Gastrocnemius medialis (tissue), 4 donors: Measurements from ENCODE around the gene ERAS. TPM values are rescaled to one million over a fixed set of nuclear protein-coding genes. Genes with fewer than 3 reads are reported as not detected.

Source experiments
- ATAC-seq, 2 donors: fragments of 150-250 bp; one replicate each; pipeline ENCODE4 v1.9.1; 2016
- DNase-seq, 2 donors: peaks; one replicate each; pipeline ENCODE4 v3.0.0-alpha.2; 2019
- H3K27ac ChIP-seq, 4 donors: fragments of 200-600 bp; sonication (generic); 1 replicate in 1 of 4; 2 replicates in 3 of 4; pipeline ENCODE4 v1.5.1; 2016 to 2018; ENCODE audit warnings: mild to moderate bottlenecking in 2 of 4, moderate library complexity in 1 of 4
- H3K27me3 ChIP-seq, 3 donors: fragments of 200-600 bp; sonication (generic) in 2 of 3; 1 replicate in 1 of 3; 2 replicates in 2 of 3; pipeline versions ENCODE4 v1.5.1 to v1.6.0; 2016 to 2019; ENCODE audit warnings: mild to moderate bottlenecking in 1 of 3, moderate library complexity in 1 of 3
- H3K36me3 ChIP-seq, 2 donors: fragments of 200-600 bp; sonication (generic) in 1 of 2; one replicate each; pipeline ENCODE4 v1.5.1; 2017 to 2018
- H3K4me1 ChIP-seq, 2 donors: fragments of 200-600 bp; sonication (generic) in 1 of 2; one replicate each; pipeline ENCODE4 v1.5.1; 2016 to 2017; ENCODE audit warnings: mild to moderate bottlenecking in 2 of 2
- H3K4me3 ChIP-seq, 4 donors: fragments of 200-600 bp; sonication (generic) in 3 of 4; 1 replicate in 1 of 4; 2 replicates in 3 of 4; pipeline ENCODE4 v1.5.1; 2016 to 2019; ENCODE audit warnings: mild to moderate bottlenecking in 2 of 4
- H3K9me3 ChIP-seq, 3 donors: fragments of 200-600 bp; sonication (generic) in 2 of 3; 1 replicate in 1 of 3; 2 replicates in 2 of 3; pipeline ENCODE4 v1.5.1; 2016 to 2019
- POLR2A ChIP-seq, 2 donors: fragments of 450-650 bp; IDR thresholded peaks; one replicate each; pipeline ENCODE4 v1.6.1; 2017; ENCODE audit warnings: antibody characterized with exemption in 2 of 2, mild to moderate bottlenecking in 2 of 2, moderate library complexity in 2 of 2
- in situ Hi-C, 4 donors: fragments of 200-750 bp; cut with MboI; loops; one replicate each; pipeline versions ENCODE4 v1.15.0 to v1.8.0; 2017; ENCODE audit warnings: low sequenced_read_pairs in 4 of 4
- intact Hi-C: fragments of 100-400 bp; cut with DNase I; formaldehyde crosslinking; loops from one replicate; pipeline ENCODE4 v1.15.1; 2023; ENCODE audit warnings: low total_unique reads
- total RNA-seq, 4 donors: library from RNA; depleted of rRNA; stranded (reverse); fragments of >200 nt; gene quantifications; one replicate each; pipeline versions ENCODE4 v1.1.0 to v1.2.3, GENCODE V29; 2016
- TF ChIP-seq, protein P1 (sequence below), 5 experiments: fragments of 450-650 bp in 3 of 5; fragments of 200-600 bp in 2 of 5; sonication (generic) in 2 of 5; IDR thresholded peaks in 4 of 5; conservative IDR thresholded peaks in 1 of 5; 1 replicate in 4 of 5; 2 replicates in 1 of 5; pipeline ENCODE4 v1.5.1; 2016 to 2019; ENCODE audit warnings: antibody characterized with exemption in 5 of 5, mild to moderate bottlenecking in 3 of 5, moderate library complexity in 3 of 5

Gene ERAS
- total RNA-seq, 4 donors from 2014 or later = not detected

DNA sequence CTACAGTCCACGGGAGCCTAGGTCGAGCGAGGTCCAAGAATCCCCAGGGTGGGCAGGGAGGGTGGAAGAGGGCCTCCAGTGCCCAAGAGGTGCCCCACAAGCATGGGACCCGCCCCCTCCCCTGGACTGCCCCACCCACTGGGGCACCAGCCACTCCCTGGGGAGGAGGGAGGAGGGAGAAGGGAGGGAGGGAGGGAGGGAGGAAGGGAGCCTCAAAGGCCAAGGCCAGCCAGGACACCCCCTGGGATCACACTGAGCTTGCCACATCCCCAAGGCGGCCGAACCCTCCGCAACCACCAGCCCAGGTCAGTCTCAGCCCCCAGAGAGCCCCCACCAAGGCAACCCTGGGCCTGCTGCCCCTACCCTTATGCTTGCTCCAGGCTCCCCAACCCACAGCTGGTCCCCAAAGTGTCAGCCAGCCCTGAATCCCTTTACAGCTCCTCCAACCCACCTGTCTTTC, 39.9 kb upstream of the ERAS start, which contains the start of gene GATA1:
TSS of gene GATA1 (plus strand) at position 250 of the 460 bp plus-strand sequence. CDS start 4,520 bp downstream, outside the sequence.
- no peaks in the 10 kb centered on the region for H3K9me3 ChIP-seq
- ATAC-seq (no peak), DNase-seq (no peak)
- H3K4me1 ChIP-seq = no peaks in the 10 kb centered on the region
- no peak for TF ChIP-seq POLR2A (IDR thresholded peaks at IDR 0.05)
- TF ChIP-seq, protein P1, sequence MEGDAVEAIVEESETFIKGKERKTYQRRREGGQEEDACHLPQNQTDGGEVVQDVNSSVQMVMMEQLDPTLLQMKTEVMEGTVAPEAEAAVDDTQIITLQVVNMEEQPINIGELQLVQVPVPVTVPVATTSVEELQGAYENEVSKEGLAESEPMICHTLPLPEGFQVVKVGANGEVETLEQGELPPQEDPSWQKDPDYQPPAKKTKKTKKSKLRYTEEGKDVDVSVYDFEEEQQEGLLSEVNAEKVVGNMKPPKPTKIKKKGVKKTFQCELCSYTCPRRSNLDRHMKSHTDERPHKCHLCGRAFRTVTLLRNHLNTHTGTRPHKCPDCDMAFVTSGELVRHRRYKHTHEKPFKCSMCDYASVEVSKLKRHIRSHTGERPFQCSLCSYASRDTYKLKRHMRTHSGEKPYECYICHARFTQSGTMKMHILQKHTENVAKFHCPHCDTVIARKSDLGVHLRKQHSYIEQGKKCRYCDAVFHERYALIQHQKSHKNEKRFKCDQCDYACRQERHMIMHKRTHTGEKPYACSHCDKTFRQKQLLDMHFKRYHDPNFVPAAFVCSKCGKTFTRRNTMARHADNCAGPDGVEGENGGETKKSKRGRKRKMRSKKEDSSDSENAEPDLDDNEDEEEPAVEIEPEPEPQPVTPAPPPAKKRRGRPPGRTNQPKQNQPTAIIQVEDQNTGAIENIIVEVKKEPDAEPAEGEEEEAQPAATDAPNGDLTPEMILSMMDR (IDR thresholded peaks at IDR 0.05 in 4 of 5, conservative IDR thresholded peaks at IDR 0.05 in 1 of 5) = no peak
- H3K36me3 ChIP-seq = no peaks in the 10 kb centered on the region
- in situ Hi-C loops = no loop called here
- no peaks in the 10 kb centered on the region for H3K27me3 ChIP-seq
- H3K4me3 ChIP-seq = no peak within 1 kb of the TSS
- intact Hi-C loops = no loop called here
- H3K27ac ChIP-seq = no peak within 1 kb of the TSS

DNA sequence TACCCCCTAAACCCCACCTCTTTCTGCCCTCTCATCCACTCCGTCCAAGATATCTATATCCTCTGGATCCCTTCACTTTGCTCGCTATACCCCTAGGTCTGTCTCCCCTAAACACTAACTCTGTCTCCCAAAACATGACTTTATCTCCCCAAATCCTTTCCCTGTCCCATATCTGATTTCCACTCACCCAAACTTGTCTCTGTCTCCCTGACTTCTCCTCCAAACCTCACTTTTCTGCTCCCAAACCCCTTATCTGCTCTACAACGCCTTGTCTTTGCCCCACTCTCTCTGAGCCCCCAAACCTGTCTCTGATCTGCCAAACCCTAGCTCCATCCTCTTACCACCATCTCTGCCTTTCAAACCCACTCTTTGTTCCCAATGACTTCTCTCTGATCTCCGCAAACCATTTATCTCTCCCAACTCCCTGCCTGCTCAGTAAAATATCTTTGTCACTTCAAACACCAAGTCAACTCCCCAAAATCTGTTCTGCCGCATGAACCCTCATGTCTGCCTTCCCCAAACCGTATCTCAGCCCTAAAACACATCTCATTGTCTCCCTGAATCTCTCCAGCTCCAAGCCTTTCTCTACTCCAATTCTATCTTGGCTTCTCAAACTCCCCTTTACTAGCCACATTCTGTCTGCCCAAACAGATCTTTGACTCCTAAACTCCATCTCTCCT, 39.3 kb upstream of the ERAS start:
- Histone ChIP-seq H3K4me1 (no peaks in the 10 kb centered on the region), H3K27ac (no peak overlapping the region), H3K9me3 (no peaks in the 10 kb centered on the region), H3K27me3 (no peaks in the 10 kb centered on the region), H3K4me3 (no peak overlapping the region), H3K36me3 (no peaks in the 10 kb centered on the region)
- TF ChIP-seq POLR2A (IDR thresholded peaks at IDR 0.05) = no peak
- TF ChIP-seq, protein P1 (IDR thresholded peaks at IDR 0.05 in 4 of 5, conservative IDR thresholded peaks at IDR 0.05 in 1 of 5) = no peak
- intact Hi-C loops (no loop called here), in situ Hi-C loops (no loop called here)
- DNase-seq (no peak), ATAC-seq (no peak)

DNA sequence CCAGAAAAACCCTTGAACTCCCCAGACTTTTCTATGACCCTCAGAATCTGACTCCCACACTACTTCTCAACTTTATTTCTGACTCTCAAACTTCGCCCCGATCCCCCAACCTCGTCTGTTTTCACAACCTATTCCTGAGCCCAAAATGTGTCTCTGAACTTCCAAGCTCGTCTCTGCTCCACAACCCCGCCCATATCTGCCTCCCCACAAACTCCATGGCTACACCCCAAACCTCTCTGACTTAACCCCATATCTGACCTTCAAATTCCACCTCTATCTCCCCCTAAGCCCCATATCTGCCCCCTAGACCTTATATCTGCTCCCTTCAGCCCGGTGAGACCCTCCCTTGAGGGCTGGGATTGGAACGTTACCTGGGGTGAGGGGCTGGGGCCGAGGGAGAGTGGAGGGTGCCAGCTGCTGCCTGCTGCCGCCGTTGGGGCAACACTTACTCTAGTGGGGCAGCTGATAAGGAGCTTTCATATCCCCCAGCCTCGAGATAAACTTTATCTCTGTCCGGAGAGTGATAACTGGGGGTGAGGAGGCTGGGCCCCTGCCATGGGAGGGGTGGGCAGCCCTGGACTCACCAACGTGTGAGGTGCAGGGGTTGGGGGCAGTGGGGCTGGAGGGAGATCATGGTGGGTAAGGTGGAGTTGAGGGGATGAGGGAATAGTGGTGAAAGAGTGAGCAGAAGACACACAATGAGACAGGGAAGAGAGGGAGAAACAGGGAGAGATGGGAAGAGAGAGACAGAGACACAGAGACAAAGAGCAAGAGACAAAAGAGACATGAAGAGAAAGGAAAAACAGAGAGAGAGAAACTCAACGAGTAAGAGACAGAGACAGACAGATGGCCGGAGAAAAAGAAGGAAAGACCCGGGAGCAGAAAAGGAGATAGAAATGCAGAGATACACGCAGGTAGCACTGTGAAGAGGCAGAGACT, 38.5 kb upstream of the ERAS start:
- Histone ChIP-seq H3K4me3 (no peak overlapping the region), H3K4me1 (no peaks in the 10 kb centered on the region), H3K36me3 (no peaks in the 10 kb centered on the region), H3K27ac (no peak overlapping the region), H3K9me3 (no peaks in the 10 kb centered on the region), H3K27me3 (no peaks in the 10 kb centered on the region)
- TF ChIP-seq POLR2A (IDR thresholded peaks at IDR 0.05) = no peak
- TF ChIP-seq, protein P1 (IDR thresholded peaks at IDR 0.05 in 4 of 5, conservative IDR thresholded peaks at IDR 0.05 in 1 of 5) = no peak
- in situ Hi-C loops = no loop called here
- ATAC-seq (no peak), DNase-seq (no peak)
- intact Hi-C loops = no loop called here

DNA sequence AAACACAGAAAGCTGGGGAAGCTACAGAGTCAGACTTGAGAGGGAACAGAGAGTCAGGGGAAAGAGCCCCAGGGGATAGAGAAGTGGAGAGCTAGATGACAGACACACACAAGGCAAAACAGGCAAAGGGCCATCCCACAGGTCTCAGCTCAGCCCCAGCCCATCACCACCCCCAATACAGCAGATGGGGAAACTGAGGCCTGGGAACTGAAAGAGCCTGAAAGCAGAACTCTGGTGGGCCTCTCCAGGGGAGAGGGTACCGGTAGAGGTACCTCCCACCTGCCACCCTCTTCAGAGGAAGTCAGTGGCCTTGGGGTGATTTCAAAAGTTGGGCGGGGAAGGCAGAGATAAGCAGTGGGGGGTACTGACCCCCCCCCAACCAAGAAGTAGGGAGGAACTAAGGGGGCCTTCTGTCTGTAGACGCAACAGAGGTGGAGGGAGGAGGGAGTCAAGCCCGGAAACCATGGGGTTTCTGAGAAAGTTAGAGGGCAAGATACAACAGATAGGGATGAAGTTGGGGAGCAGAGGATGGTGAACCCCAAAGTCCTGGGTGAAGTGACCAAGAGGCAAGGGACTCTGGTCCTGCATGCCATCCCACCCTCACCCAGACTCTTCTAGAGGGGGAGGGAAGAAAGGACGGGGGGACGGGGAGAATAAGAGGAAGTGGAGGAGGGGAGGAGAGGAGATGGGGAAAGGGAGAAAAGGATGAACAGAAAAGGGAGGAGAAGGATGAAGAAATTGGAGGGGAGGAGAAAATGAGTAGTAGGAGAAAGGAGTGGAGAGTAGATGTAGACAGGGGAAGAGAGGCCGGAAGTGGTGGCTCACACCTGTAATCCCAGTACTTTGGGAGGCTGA, 36.7 kb upstream of the ERAS start:
- H3K36me3 ChIP-seq = no peaks in the 10 kb centered on the region
- no peak for TF ChIP-seq POLR2A (IDR thresholded peaks at IDR 0.05)
- TF ChIP-seq, protein P1 (IDR thresholded peaks at IDR 0.05 in 4 of 5, conservative IDR thresholded peaks at IDR 0.05 in 1 of 5) = no peak
- DNase-seq (no peak), ATAC-seq (no peak)
- H3K4me3 ChIP-seq = no peak overlapping the region
- no peaks in the 10 kb centered on the region for H3K9me3 ChIP-seq
- no peaks in the 10 kb centered on the region for H3K4me1 ChIP-seq
- H3K27me3 ChIP-seq = no peaks in the 10 kb centered on the region
- no peak overlapping the region for H3K27ac ChIP-seq
- intact Hi-C loops (no loop called here), in situ Hi-C loops (no loop called here)
